ENCODE measurements around the gene DAPP1.

DAPP1 gene

DNA sequence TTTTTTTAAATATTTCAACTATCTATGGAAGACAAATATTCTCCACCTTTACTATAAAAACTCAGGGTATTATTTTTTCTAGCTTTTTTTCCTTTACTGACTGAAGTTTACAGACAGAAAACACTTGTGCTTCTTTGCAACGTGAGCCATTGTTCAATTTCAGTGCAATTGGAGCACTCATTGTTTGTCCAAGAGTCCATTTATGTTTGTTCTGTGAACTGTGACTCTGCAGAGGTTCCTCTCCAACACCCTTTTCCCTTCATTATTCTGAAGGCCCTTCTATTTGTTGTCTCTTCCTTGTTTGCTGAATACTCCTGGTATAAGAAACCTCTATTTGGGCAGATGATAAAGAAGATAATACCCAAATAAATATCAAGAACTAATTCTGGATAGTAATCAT lies 37.4 kb downstream of the DAPP1 start:
- no peak for DNase-seq (ENCODE audit: low spot score)

DNA sequence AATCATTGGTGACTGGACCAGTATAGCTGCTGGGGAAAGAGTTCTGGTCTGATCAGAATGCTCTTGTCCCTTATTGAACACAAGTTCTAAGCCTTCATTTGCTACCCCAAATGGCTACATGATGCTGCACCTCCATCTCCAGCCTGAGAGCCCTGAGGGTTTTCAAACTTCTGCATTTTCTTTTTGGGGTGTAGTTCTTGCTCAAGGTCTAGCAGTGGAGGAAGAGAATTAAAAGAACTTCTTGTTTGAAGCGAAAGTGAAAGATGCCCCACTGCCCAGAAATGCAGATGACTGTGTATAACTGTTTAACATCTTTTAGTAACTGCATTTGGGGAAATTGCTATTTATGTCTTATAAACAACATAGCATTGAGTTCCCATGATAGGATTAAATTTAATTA lies 39.1 kb downstream of the DAPP1 start:
- DNase-seq (ENCODE audit: low spot score) = no peak

DNA sequence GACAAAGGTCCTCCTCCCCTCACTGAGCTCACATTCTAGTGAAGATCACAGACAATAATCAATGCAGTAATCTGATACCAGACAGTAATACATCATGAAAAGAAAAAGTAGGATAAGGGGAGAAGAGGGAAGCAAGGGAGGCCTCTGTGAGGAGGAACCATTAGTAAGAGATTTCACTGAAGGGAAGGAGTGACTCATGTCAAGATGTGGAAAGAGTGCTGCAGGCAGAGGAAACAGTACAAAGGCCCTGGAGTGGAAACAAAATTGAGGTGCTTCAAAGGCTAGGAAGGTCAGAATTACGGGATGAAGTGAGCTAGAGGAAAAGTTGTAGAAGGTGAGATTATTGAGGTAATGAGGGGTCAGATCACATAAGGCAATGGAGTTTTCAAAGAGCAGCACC lies 39.5 kb downstream of the DAPP1 start:
- DNase-seq (ENCODE audit: low spot score) = no peak

DNA sequence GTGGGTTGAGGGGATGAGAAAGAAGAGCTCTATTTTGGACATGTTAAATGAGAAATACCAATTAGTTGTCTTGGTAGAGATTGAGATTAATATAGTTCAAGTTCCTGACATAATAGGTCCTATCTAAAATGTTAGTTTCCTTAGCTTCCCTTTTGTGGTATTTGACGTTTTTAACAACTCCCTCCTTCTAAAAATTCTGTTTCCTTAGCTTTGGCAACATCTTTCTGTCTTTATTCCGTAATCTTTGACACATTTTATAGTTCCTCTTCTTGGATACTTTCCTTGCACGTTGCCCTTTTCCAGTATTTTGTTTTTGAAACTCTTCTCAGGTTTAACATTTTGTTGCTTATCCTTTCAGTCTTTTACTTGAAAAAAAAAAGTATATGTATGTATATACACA lies 40.7 kb downstream of the DAPP1 start:
- DNase-seq (ENCODE audit: low spot score) = no peak

DNA sequence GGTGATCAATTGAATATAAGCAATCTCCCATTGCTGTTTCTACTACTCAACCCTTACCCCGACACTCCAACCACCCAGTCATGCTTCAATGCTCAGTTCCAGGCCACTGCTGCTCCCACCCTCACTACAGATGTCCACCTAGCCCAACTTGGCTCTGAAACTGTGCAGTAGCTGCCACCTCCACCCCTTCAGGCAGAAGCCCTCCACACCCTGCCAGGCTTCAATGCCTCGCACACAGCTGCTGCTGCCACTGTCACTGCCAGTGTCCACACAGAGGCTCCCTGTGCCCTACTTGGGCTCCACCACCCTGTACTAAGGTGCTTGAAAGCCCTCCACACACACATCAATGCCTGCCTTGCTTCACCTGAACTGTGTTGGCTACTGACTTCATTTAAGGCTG lies 43.0 kb downstream of the DAPP1 start:
- DNase-seq (ENCODE audit: low spot score) = no peak

DNA sequence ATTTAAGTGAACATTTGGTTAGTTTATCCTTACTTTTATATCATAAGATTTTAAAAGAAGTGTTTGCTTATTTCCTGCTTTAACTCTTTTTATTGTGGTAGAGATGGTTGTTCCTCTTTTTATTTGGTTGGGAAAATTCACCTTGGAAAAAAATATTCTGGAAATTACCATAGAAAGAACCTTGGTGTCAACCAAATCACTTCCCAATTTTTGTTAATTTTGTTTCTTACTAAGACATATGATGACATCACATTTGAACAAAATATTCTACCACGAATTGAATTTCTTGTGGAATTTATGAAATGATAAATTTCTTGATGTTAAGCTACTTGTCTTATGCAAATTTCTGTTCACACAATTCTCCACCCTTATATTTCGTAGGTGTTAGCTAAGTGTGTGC lies 43.9 kb downstream of the DAPP1 start:
- DNase-seq (ENCODE audit: low spot score) = no peak

DNA sequence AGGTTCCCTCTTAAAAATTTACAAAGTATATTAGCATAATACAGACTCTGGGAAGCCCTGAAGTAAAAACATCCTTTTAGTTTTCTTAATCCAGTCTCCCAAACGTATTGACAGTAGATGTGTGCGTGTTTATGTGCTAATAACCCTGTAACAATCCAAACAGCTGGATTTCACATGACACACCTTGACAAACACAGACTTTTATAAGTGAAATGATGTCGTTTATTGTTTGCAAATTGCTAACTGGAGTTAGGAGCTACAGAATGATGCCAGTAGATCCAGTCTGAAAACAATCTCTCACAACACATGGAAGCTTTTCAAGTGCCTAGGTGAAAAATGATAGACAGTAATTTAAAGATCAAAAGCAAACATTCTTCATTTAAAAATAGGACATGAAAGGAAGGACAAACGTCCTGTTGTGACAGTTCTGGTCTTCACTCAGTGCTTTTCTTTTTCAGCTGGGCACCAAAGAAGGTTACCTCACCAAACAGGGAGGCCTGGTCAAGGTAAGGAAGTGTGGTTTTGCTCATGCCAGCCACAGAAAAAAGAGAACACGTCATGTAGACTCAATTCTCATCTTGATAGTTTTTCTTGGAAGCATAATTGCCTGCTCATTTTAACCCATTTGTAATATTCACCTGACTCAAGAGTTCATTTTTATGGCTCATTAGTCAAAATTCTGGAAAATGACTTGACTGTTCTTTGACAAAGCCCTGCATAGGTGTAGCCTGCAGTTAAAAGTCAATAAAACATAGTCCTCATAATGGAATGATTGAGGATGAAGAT lies 44.7 kb downstream of the DAPP1 start:
- DNase-seq (ENCODE audit: low spot score) = no peak

DNA sequence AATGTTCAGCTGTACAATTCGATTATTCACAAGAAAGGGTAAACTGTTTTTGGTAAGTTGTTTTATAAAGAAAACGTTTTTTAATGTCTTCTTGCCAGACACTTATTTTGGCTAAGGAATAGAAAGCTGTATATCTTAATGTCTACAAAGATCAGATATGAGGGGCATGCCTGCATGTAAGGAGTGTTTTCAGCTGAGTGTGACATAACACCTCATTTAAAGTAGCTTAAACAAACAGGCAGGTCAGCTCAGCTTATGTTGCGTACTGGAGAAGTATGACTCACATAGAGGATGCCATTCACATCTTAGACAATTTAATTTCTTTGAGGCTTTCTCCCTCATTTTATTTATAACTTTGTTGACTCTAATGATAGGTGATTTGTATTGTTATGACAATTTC lies 47.2 kb downstream of the DAPP1 start:
- DNase-seq (ENCODE audit: low spot score) = no peak

DNA sequence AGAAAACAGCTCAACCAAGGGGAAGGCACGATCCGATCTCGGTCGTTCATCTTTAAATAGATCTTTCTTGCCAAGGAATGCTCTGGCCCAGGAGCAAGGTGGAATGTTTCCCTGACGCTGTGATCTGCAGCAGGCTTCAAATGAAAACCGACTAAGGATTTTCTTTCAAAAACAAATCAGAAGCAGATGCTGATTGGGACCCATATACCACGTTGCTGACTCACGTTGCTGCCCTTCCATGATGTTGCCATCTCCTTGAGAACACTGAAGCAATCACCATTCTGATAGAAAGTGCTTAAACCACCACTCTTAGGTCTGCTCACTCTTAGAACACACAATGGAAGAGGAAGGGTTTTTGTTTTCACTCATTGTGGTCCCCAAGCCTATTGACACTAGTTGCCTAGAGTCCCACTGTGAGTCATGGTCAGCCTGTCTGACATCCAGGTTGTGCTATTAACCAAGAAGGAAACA lies 51.5 kb downstream of the DAPP1 start:
- DNase-seq (ENCODE audit: low spot score) = no peak

DNA sequence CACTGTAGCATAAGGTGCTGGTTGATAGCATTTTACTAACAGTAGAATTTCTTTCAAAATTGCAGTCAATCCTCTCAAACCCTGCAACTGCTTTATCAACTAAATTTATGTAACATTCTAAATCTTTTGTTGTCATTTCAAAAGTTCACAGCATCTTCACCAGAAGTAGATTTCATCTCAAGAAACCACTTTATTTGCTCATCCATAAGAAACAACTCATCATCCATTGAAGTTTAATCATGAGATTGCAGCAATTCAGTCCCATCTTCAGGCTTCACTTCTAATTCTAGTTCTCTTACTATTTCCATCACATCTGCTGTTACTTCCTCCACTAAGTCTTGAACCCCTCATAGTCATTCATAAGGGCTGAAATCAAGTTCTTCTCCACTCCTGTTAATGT lies 55.9 kb downstream of the DAPP1 start:
- no peak for DNase-seq (ENCODE audit: low spot score)

DNA sequence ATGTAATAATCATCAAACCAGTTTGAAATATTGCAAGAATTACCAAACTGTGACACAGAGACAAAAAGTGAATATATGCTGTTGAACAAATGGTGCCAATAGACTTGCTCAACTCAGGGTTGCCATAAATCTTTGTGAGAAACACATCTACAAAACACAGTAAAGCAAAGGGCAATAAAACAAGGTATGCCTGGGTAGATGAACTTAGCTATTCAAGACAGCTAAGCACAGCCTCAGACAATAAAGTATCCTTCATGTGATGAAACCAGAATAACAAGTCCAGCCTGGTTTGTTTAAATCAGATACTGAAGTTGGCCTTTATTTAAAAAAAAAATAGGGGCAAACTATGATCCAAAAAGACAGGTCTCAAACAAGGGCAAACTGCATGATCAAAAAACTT lies 58.4 kb downstream of the DAPP1 start:
- DNase-seq (ENCODE audit: low spot score) = no peak

DNA sequence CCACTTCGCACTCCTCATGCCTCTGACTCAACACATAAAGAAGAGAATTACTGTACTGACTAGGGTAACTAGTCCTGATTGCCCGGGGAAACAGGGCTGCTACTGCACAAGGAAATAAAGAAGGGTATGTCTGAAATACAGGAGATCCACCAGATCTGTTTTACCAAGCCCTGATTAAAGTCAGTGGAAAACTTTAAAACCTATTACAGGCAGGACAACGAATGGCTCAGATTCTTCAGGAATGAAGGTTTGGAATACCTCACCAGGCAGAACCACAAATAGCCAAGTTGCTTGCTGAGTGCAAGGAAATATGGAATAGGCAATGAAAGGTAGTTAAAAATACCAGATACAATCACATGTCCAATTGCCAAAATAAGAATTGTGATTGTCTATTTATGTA lies 60.3 kb downstream of the DAPP1 start:
- no peak for DNase-seq (ENCODE audit: low spot score)

DNA sequence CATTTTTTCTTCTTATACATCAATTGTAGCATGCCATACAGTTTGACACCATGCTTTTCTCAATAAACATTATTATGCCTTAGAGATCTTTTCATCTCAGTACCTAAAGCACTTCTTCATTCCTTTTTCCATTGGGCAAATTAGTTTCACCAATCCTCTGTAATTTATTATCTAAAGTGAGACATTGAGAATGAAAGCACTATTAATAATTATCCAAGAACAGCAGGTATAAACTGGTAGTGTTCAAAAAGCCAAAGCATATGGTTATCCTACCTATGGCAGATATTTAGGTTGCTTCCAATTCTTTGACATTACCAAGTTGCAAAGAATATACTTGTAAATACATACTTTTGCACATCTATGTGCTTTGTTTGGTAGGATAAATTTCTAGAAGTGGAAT lies 62.0 kb downstream of the DAPP1 start:
- DNase-seq (ENCODE audit: low spot score) = no peak

DNA sequence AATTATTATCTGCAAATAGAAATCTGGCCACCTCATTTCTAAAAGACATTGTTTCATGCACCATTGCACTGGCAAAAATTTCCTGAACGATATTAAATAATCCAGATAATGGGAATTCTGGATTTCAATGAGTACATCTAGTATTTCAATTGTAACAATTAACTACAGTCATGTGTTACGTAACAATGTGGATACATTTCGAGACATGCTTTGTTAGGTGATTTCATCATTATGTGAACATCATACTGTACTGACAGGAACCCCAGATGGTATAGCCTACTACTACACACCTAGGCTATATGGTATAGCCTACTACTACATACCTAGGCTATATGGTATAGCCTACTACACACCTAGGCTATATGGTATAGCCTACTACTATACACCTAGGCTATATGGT lies 62.8 kb downstream of the DAPP1 start:
- no peak for DNase-seq (ENCODE audit: low spot score)

DNA sequence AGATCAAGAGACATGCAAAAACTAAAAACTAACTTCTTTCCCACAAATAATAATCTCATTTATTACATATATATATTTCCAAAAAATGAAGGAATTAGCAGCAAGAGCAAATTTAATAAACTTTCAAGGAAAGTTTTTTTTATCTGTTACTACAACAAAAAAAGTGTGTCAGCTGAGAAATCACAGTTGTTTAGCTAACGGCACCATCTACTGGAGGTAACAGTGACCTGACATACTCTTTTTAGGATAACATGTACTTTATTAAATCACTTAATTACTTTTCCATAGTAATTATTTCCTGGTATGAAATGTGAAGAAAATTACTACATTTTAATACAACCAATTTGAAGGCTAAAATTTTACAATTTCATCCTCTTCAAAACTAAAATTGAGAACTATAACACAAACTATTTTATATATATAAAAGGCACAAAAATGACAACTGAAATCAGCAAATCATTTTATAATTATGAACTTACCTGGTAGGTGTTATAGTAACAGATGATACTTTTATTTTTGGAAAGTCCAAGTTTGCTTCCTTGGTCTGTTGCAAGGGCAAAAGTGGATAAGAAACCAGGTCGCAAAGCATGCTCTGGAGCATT lies 68.5 kb downstream of the DAPP1 start:
- DNase-seq (ENCODE audit: low spot score) = peak; percentile 21

DNA sequence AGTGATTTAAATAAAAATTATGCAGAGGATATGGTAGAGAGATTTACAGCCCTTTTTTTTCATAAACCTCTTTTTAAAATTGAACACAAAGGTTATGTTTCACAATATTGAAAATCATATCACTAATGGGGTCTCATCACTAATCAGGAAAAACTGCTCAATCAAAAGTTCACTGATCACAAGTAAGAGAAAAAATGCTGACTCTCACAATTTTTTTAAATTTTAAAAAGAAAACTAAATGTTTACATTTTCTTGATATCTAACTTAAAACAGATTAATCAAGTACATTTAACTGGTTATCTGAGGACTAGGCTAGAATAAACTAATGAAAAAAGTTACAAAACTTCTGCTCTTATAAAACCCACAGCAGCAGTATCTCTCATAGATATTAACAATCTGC lies 69.1 kb downstream of the DAPP1 start:
- no peak for DNase-seq (ENCODE audit: low spot score)

DNA sequence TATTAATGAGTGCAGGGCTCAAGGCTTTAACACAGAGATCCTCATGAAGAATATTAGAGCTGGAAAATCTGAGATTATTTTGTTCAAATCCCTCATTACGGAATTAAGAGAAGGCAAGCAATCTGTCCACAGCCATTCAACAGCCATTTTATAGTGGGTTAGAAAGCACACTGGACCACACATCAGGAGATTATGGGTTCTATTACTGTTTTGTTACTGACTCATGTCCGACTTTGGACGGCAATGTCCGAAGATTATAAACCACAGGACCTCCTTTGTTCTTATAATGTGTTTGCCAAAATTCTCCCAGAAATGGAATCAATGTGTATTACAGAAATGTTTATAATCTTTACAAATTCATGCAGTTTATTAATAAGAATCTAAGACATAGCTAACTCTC lies 69.5 kb downstream of the DAPP1 start:
- no peak for DNase-seq (ENCODE audit: low spot score)

DNA sequence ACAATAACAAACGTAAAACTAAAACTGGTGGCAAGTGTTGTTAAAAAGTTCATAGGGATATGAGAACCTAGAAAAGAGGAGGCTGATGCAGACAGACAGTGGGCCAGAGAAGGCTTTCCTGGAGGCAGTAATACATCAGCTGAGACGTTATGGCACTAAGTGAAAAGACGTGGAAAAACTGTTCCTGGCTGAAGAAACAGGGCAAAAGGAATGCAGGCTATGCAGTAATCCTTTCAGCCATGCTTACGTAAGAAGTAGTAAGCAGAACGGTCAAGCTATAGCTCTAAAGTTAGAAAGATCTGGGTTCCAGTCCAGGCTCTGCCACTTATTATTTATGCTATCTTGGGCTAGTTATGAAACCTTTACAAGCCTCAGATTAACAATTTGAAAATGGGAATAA lies 71.2 kb downstream of the DAPP1 start:
- no peak for DNase-seq (ENCODE audit: low spot score)

DNA sequence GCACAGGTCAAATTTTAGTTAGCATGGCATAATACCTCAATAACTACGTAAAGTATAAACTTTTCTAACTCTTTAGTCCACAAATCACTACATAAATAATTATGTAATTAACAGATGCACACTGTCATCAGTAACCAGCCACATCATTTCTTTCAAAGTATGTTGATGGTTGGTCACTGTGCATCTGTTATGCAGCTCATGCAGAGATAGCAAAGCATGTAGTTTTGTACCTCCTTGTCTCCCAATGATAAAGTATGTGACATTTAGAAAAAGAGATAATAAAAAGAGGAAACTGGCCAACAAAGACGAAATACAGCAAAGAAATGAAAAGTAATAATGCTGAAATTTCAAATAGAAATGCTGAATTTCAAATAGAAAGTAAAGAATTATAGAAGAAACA lies 74.7 kb downstream of the DAPP1 start:
- DNase-seq (ENCODE audit: low spot score) = no peak

DNA sequence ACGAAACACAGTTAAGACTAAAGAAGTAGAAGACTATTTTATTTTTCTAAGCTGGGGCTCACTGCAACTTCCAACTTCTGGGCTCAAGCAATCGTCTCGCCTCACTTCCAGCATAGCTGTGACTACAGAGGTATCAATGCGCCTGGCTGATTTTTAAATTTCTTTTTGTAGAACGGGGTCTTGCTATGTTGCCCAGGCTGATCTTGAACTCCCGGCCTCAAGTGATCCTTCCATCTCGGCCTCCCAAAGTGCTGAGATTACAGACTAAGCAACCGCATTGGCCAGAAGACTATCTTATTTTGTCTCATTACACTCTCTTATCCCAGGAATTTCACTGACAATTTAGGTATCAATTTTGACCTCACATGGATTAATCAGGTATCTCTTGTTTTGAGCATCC lies 76.4 kb downstream of the DAPP1 start:
- no peak for DNase-seq (ENCODE audit: low spot score)

DNA sequence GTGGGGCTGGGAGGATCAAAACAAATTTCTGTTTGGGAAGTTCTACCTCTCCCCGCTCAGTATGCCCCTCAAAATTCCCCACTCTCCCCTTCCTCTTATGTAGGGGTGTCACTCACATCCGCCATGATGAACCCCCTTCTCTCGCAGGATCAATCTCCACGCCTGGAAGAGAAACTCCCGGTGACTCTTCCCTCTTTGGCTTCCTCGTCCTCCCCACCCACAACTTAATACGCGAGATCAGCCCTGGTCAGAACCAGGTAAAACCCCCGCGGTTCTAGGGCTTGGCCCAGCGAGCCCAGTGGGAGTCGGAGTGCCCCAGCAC lies 77.2 kb downstream of the DAPP1 start:
- DNase-seq (ENCODE audit: low spot score) = no peak

DNA sequence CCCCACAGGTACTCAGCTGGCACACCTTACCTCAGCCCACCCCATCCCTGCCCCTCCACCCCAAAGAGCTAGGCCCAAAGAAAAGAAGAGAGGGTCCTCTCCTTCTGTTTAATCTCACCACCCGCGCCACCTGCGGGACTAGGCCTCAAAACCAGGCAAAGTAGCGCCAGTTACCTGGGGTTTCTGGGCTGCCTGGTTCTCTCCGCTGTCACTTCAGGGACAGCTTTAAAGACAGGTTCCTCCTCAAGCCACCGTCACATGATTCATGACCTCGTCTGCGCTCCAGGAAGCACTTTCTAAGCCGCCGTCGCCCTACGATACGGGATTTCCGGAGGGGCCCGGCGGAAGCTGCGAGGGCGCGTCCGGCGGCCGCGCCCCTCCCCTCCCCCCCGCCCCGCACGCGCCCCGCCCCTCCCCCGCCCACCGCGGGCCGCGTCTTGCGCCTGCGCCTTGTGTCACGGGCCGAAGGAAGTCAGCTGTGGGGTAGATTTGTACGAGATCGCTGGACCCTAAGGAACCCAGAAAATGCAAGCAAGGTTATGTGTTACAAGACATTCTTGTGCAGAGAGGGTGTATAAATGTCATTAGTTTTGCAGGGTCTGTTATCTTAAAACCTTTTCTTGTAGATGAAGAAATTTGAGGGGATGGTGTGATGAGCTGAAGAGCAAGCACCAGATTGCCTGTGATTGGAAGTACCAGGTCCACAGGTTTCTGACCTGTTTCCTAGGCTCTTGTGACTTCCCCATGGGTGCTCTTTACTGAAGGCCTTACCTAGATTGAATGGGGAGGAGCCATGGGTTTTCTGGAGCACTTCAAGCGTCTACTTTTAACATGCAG lies 77.8 kb downstream of the DAPP1 start, which contains the start of gene LAMTOR3:
LAMTOR3 (minus strand) TSS at position 267 of the 837 bp plus-strand sequence. CDS start 464 bp downstream, outside the sequence.
- DNase-seq (ENCODE audit: low spot score) = peak; percentile 90

DNA sequence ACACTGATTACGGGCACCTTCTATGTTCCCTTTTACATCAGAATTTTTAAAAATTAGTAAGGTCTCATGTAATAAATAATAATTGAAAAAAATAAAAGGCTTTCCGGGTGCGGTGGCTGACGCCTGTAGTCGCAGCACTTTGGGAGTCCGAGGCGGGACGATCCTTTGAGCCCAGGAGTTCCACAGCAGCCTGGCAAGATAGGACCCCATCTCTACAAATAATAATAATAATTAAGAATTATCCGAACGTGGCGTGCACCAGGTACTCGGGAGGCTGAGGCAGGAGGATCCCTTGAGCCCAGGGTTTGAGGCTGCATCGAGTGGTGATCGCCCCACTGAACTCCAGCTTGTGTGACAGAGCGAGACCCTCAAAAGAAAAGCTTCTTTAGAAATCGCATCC lies 78.4 kb downstream of the DAPP1 start:
- no peak for DNase-seq (ENCODE audit: low spot score)
